Measurements from ENCODE around the gene XPO4.
A peak's percentile ranks its signal among the peaks of the same experiment; 100 is the strongest.

XPO4 gene

DNA sequence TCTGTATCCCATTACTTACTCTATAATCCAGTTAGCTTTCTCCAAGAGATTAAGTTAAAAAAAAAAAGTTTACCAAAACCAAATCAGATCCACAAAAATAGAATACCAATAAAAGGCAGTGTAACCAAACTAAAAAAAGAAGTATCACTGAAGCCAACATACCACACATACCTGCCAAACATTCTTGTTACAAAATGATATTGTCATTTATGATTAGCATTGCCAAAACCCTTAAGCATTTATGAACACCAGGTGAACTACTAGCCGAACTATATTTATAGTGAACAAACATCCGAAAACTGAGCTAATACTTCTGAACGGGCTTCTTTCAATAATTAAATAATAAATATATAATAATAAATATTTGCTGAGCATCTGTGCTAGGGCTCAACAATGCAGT, 69.7 kb downstream of the XPO4 start:
- no peak overlapping the region for H3K27ac ChIP-seq

DNA sequence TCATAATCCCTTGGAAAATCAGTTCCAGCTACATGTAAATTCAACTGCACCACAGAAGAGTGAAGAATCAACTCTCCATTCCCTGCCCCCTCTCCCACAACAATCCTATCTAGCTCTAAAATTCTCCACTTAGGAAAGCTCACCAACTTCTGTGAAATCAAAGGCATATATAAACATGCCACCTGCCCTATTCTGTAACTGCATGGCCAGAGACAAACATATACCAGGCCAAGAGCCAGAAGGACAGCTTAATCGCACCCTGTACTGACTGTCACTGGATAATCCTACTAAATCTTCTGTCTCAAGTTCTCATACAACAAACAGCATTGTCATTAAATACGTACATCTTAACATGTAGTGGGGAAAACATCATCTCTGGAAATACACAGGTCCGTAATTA, 70.6 kb downstream of the XPO4 start:
- H3K4me3 ChIP-seq = no peak overlapping the region
- H3K27ac ChIP-seq = no peak overlapping the region

More for the DNA sequence above, 69.7 kb downstream of the XPO4 start:
- no peak overlapping the region for H3K4me3 ChIP-seq

DNA sequence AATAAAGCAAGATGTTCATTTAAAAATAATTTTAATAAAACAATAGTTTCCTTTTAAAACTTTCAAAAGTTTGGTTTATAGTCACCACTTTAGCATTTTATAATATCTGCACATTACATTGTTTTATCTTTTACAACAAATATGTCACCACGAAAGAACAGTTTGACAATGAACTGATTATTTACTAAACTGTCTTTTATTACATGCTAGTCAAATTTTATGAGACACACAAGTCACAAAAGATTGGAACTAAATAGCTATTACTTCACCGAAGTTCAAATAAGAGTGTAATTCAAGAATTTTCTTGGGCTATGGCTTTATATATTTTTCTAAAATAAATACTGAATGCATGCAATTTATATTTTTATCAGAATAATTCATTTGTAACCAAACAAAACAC, 71.3 kb downstream of the XPO4 start:
- Histone ChIP-seq H3K27ac (no peak overlapping the region), H3K4me3 (no peak overlapping the region)

DNA sequence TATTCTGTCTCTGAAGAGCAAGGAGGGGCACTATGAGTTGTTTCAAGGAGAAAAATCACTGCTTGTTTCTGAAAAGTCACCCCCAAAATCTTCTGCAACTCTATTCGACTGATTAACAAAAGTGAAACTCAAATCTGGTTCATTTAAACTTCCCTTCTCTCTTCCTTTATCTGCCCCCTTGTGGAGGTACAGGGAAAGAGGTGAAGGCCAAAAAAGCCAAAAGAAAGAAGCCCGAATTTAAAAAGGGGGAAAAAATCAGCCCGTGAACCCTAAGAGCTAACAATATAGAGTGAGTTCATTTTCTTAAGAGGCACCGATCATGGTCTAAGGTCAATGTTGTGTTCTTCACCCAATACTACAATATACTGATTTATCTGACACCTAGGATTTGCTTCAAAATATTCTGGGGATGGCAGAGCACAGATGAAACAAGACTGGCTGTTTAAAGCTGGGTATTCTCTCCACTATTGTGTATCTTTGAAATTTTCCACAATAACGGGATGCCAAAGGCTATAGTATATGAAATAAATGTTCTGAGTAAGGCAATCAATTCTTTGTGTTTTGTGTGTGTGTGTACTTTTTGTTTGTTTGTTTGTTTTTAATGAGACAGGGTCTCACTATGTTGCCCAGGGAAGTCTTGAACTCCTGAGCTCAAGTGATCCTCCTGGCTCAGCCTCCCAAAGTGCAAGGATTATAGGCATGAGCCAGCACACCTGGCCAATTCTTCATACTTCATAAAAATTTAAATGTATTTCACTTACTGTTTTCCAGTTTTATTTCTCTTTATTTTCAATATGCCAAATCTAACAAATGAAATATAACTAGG, 73.8 kb downstream of the XPO4 start:
- H3K27ac ChIP-seq = peak overlapping the region in 7 of 21 experiments; percentile 11 to 58 (median 39)

DNA sequence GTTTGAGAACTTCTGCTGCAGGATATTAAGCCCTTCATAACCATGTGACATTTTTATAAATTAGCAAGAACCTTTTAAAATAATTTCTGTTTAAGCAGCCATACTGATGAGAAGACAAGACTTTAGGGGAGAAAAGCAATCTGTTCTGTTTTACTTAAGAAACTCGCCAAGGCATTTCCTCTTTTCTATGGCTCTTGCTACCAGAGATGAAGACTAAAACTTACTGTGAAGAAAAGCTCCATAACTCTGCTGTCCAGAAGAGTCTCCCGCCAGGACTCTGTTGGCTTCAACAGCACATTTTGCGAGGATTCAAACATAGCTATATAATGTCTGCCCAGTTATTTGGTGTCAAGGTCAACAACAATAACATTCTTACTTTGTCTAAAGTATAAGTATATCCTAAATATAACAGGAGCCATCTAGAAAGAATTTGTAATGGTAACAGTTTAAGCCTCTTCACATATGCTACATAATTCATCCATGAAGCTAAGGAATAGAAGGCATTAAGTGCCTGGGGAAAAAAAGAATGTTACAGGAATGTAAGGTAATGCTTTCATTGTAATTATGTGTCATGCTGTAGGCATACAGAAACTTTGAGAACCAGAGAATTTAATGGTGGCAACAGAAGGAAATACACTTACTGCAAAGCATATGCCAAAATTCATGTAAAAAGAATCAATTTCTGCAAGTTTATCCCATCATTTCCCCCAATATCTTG, 75.5 kb downstream of the XPO4 start:
- Histone ChIP-seq H3K4me3 (no peak overlapping the region), H3K27ac (no peak overlapping the region)

More for the DNA sequence above, 73.8 kb downstream of the XPO4 start:
- H3K4me3 ChIP-seq = peak overlapping the region in 1 of 7 experiments; percentile 13

DNA sequence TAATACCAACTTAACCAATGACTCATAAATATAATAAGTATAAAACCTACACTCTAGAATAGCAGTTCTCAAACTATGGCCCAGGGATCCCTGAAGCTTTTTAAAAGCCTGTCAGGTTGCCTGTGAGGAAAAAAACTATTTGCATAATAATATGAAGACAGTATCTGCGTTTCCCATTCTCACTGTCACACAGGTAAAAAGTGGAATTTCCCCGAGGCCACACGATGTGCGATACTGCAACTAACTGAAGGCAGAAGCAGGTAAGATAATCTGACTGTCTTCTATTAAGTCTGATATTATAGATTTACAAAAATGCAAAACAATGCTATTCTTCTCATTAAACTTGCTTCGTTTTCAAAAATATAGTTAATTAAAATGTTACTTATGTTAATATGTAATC, 76.2 kb downstream of the XPO4 start:
- H3K27ac ChIP-seq = no peak overlapping the region
- H3K4me3 ChIP-seq = no peak overlapping the region

DNA sequence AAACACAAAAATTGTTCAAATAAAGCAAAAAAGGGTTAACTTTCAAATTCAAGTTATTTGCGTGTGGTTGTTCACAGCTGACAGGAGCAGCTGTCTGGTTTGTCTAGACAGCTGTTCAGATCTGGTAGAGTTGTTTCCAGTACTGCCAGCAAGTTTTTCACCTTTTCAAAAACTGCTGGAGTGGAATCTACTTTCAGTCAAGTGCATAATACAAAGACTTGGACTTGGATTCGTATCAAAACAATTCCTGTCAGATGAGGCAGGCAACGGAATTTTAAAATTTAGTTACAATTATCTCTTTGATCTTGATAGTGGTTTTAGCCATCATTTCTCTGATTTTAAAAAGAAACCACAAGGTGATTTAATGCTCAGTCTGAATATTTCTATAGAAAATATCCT, 77.1 kb downstream of the XPO4 start:
- H3K4me3 ChIP-seq = no peak overlapping the region
- no peak overlapping the region for H3K27ac ChIP-seq

DNA sequence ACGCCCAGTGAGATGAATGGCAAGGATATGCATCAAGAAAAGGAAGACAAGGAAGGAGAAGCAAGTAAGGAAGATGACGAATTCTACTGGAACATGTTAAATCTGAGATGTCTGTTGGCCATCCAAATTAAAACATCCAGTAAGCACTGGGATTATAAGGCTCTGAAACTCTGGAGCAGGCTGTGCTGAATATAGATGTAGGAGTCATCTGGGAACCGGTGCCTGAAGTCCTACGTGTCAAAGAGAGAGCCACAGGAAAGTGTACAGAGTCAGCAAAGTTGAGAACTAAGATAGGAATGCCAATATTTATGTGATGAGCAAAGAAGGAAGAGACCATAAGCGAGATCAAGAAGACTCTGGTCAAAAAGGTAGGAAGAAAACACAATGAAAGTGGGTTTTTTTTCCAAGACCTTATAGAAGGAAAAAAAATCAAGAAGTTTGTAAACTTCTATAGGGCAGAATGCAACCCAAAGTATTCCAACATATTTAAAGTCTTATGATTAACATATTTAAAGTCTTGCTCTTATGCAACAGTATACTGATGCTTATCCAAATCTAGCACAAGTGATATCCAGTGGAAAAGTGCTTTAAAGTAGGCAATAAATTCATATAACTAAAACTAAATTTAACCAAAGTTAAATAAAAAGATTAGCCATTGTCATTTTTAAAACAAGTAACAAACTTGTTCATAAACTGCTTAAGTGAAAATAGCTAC, 77.6 kb downstream of the XPO4 start:
- no peak overlapping the region for H3K4me3 ChIP-seq
- no peak overlapping the region for H3K27ac ChIP-seq

DNA sequence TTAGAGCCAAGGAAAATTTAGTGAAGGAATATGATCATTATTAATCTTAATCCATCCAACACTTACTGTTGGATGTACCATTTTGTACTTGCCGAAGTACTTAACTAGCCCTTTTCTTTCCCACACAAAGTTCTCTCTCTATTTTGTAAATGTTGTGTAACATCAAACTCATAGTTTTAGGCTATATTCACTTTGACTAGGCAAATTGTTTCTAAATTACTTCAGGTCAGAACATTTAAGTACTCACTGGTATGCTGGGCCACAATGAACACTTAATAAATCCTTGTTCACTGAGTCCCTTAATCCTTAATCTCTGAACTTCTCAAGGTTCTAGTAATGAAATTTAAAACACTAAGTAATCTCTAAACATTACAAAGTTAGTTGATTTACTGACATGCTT, 79.5 kb downstream of the XPO4 start:
- no peak overlapping the region for H3K27ac ChIP-seq
- H3K4me3 ChIP-seq = no peak overlapping the region

DNA sequence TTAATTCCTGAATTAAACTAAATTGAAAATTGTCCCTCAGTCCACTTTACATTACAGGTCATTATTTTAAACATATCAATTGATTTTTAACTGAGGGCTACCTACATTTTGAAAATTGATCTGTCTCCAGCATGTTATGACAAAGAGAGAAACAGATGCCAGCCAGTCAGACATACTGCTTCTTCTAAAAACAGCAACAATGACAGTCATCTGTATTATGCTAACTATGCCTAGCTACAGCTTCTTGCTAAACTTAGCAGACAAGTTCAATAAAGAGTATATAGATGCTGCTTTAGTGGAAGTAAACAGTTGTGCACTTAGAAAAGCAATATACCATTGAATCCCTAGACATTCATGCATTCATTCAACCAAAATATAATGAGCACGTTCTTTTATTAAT, 80.1 kb downstream of the XPO4 start:
- H3K27ac ChIP-seq = no peak overlapping the region
- no peak overlapping the region for H3K4me3 ChIP-seq

DNA sequence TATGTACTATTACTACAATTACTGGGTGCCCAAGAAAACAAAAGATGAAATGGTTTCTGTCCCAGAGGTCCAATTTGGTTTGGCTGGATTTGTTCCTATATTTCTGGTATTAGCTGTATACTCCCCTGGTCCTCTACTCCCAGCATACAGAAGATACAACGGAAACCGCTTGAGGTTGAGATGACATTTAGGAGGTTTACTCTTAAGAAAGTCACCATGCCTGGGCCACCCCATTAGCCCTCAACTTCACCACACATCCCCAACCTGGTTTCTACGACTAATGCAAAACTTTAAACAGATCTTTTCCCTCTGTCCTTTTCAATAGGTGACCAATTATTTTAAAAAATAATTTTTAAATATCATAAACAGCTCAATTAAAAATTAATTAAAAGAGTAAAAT, 82.8 kb downstream of the XPO4 start:
- H3K27ac ChIP-seq = no peak overlapping the region
- H3K4me3 ChIP-seq = no peak overlapping the region

DNA sequence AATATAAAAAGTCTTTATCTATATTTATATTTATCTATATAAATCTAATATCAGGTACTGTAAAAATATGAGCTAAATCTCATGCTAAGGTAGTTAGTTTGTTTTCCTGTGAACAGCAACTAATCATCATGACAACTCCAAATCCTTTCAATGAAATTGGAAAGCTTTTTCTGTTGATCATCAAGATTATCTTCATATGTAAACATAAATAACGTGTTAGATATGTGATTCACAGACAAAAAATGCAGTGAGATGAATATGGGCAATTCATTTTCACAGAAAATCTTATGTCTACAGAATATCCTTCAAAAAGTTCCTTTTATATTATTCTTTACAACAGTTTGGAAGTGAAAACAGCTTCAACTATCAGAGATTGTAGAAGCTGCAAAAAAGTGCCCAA, 87.1 kb downstream of the XPO4 start:
- peak overlapping the region in 2 of 21 experiments; percentile 5 to 63 for H3K27ac ChIP-seq

DNA sequence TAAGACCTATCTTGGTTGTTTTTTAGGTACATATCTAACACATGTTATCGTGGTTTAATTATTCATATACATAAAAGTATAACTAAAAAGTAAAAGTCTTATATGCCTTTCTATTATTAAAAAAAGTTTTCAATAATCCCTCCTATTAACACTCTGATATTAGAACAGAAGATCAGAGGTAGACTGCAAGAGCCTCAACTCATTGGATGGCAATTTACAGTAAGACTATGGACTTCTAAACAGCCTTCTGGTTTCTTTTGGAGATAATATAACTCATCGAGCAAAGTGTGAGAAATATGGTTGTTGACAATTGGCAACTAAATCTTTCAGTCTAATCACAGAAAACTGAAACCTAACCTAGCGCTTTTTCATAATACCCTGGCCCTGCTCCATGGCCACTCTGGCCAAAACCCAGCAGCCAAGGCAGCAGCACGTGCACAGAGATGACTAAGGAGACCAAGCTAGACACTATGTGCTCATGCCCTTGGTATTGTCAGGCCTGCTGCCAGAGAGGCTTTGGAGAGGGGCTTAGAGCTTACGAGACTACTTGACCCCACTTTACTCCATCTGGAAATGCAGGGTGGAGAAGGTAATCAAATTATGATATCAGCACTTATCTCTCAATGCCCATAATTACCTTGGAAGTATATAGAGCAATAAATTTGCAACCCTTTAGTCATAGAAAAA, 88.2 kb downstream of the XPO4 start:
- Histone ChIP-seq H3K4me3 (no peak overlapping the region), H3K27ac (peak overlapping the region in 8 of 21 experiments; percentile 1 to 63 (median 18))

More for the DNA sequence above, 87.1 kb downstream of the XPO4 start:
- H3K4me3 ChIP-seq = no peak overlapping the region

DNA sequence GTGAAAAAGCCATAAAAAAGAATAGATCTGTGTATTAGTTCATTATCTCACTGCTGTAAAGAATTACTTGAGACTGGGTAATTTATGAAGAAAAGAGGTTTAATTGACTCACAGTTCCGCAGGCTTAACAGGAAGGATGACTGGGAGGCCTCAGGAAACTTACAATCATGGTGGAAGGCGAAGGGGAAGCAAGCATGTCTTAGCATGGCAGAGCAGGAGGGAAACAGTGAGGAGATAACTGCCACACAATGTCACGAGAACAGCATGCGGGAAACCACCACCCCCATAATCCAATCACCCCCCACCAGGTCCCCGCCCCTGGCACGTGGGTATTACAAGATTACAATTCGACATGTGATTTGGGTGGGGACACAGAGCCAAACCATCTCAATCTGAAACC, 89.7 kb downstream of the XPO4 start:
- H3K27ac ChIP-seq = peak overlapping the region in 2 of 21 experiments; percentile 61 to 81

DNA sequence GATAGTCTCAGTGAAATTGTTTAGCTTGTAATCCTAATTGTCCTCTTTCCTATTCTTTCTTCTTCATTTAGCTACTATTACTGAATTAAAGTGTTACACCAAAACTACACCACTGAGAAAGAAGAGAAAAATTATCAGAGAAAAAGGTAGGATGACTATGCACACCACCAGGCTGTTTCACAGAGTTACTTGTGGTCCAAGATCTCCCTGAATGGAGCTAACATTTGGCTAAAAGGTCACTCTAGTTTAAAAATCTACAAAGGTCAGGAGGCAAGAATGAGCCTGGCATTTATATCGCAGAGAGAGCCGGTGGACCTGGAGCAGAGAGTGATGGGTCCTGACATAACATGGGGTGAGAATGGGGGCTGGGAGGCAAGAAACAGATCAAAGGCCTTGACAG, 91.7 kb downstream of the XPO4 start:
- no peak overlapping the region for H3K4me3 ChIP-seq
- H3K27ac ChIP-seq = no peak overlapping the region

More for the DNA sequence above, 89.7 kb downstream of the XPO4 start:
- no peak overlapping the region for H3K4me3 ChIP-seq

DNA sequence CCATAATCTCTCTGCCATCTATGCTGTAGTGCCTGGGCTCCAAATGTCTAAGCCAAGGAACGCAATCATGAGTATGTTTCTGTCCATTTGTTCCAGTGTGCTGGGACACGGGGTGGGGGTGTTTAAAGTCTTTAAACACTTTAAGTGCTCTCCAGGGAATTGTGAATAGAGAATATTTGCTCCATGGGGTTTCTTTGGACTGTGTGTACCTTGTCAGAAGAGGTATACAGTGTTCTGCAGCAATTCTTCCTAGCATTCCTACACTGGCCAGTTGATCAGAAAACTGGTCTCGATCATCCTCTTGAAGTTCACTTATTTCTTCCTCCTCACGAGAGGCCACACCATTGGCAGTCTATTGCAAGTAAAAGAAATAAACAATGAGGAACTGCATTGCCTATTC, 93.7 kb downstream of the XPO4 start:
- no peak overlapping the region for H3K27ac ChIP-seq
- no peak overlapping the region for H3K4me3 ChIP-seq

DNA sequence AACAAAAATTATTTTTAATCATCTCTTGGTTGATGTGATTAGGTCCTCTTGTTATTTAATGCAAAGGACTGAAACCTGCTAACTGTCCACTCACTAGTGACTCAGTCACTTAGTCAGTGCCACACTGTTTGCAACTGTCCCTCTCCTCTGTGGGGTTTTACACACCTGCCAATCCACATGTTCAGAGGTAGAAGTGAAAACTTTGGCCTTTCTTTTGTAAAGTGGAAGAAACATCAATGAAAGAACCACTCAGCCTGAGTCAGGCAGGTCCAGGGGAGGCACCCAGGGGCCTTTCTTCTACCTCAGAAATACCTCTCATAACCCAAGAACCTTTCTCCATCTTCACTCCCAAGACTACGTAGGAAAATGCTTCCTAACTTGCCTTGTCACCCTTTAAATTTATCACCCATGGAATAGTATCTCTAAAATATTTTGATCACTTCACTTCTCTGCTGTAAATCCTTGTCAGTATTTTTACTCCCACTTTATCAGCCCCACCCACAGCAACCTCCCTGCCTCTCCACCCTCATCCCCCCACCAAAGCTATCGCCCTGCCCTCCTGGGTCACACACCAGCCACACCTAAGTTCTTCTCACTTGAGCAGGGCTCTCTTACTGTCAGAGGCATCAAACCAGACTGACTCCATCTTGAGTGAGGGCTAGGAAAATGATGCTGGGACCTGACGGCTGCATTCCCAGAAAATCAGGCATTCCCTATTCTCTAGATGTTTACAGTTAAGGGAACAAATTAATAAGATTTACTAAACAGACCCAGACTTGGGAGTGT, 99.2 kb downstream of the XPO4 start:
- no peak overlapping the region for H3K4me3 ChIP-seq
- H3K27ac ChIP-seq = peak overlapping the region in 1 of 21 experiments; percentile 7

DNA sequence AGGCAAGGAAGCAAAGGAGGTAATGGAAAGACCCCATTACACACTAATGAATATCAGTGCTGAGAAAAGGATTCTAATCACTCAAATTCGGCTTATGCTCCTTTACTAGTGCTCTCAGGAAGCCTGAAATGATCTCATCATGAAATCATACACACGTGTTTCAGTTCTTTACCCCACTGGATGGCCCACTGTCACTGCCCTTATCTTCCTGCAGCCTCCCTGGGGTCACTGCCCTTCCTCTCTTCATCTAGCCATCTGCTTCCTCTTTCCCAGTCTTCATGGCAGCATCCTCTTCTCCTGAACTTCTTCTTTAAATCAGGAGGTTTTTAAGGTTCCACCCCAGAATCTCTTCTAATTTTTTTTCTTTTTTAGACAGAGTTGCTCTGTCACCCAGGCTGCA, 100.8 kb downstream of the XPO4 start:
- Histone ChIP-seq H3K4me3 (no peak overlapping the region), H3K27ac (no peak overlapping the region)

DNA sequence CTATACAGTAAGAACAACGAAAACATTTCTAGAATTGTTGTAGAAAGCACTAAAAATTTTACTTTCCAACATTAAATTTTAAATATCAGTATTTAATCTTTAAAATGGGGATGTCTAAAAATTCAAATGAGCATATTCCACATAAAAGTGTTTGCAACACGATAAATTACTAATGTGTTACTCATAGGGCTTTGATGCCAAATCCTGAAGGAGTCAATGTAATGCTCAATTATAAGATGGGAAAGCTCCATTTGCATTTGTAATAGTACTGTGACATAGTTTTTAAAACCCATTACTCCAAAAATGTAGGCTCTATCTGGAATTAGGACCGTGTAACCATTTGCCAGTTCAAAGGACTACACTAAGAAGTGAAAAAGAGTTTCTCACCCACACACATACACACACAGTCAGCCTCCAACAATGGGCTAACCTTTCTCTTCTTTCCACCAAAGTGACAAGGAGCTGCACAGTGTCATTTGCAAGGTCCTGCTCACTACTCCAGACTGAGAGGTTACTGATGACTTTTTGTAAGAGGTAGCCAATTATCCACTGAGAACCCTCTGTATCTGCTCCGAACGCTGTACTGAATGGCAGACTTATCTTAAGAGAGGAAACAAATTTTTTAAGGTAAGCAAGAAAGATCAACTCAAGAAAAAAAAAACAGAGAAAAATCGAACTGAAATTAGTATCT, 102.7 kb downstream of the XPO4 start:
- Histone ChIP-seq H3K27ac (no peak overlapping the region), H3K4me3 (no peak overlapping the region)

Measured in skin epidermis (tissue), 12 donors.